Measurements from ENCODE around the gene ZNF319. TPM values are rescaled to one million over a fixed set of nuclear protein-coding genes. Genes with fewer than 3 reads are reported as not detected.

Gene ZNF319
- total RNA-seq, 2 experiments from 2014 or later = 5.6 to 7.0 TPM

GRCh38 chr16:57987441-57988177 lies 12.9 kb downstream of the ZNF319 start:
- ATAC-seq (no peak), DNase-seq (no peak)
- H3K4me1 Mint-ChIP-seq (ENCODE audit: low read depth) = peaks cover 5% of the 10 kb centered on the region
- intact Hi-C loops (cut with micrococcal nuclease) = no loop called here
- no peaks in the 10 kb centered on the region for H3K9me3 Mint-ChIP-seq
- no peaks in the 10 kb centered on the region for H3K27me3 Mint-ChIP-seq
- ChIA-PET CTCF (interaction anchor here (1.0 to 2.3 kb wide), 2 partner anchors 12 to 81 kb away, joined by 3 to 6 read pairs; no protein-coding TSS in a partner anchor), POLR2A (interaction anchor here (0.6 kb wide), 1 partner anchor 1378 kb away, joined by 4 read pairs; no protein-coding TSS in a partner anchor)
- H3K27ac Mint-ChIP-seq = no peak overlapping the region
- no peak for TF ChIP-seq CTCF (IDR thresholded peaks at IDR 0.05)
- H3K36me3 Mint-ChIP-seq (ENCODE audit: low read depth) = no peaks in the 10 kb centered on the region
- no peak overlapping the region for H3K4me3 Mint-ChIP-seq

- ChIA-PET CTCF (interaction anchor here (2.3 kb wide), 1 partner anchor 14 kb away, joined by 6 read pairs; no protein-coding TSS in a partner anchor), POLR2A (no interaction called here)
- intact Hi-C loops (cut with micrococcal nuclease) = no loop called here
- peaks cover 5% of the 10 kb centered on the region for H3K4me1 Mint-ChIP-seq (ENCODE audit: low read depth)
- no peak overlapping the region for H3K27ac Mint-ChIP-seq
- TF ChIP-seq CTCF (IDR thresholded peaks at IDR 0.05) = no peak
- no peak for DNase-seq
- no peak for ATAC-seq
- H3K27me3 Mint-ChIP-seq = no peaks in the 10 kb centered on the region
- no peaks in the 10 kb centered on the region for H3K36me3 Mint-ChIP-seq (ENCODE audit: low read depth)
- H3K9me3 Mint-ChIP-seq = no peaks in the 10 kb centered on the region
- peak overlapping the region; percentile 83 for H3K4me3 Mint-ChIP-seq
Measured at GRCh38 chr16:57986196-57986595, 14.3 kb downstream of the ZNF319 start.

GRCh38 chr16:57985204-57986181 lies 15.0 kb downstream of the ZNF319 start:
- intact Hi-C loops (cut with micrococcal nuclease) = no loop called here
- Mint-ChIP-seq H3K4me1 (ENCODE audit: low read depth) (peaks cover 5% of the 10 kb centered on the region), H3K9me3 (no peaks in the 10 kb centered on the region), H3K4me3 (peak overlapping the region; percentile 83), H3K27me3 (no peaks in the 10 kb centered on the region), H3K27ac (peak overlapping the region; percentile 42), H3K36me3 (ENCODE audit: low read depth) (no peaks in the 10 kb centered on the region)
- ChIA-PET CTCF (interaction anchor here (1.3 to 2.3 kb wide), 2 partner anchors 14 to 87 kb away, joined by 3 to 6 read pairs; no protein-coding TSS in a partner anchor), POLR2A (no interaction called here)
- no peak for TF ChIP-seq CTCF (IDR thresholded peaks at IDR 0.05)
- ATAC-seq (peak; percentile 57), DNase-seq (no peak)

- Mint-ChIP-seq H3K9me3 (no peaks in the 10 kb centered on the region), H3K4me3 (peak overlapping the region; percentile 83), H3K27me3 (no peaks in the 10 kb centered on the region), H3K4me1 (ENCODE audit: low read depth) (peaks cover 5% of the 10 kb centered on the region), H3K36me3 (ENCODE audit: low read depth) (no peaks in the 10 kb centered on the region), H3K27ac (peak overlapping the region; percentile 42)
- ChIA-PET CTCF (interaction anchor here (1.3 to 1.4 kb wide), 2 partner anchors 15 to 86 kb away, joined by 3 to 4 read pairs; no protein-coding TSS in a partner anchor), POLR2A (no interaction called here)
- no peak for TF ChIP-seq CTCF (IDR thresholded peaks at IDR 0.05)
- ATAC-seq (peak; percentile 99), DNase-seq (peak; percentile 94)
- intact Hi-C loops (cut with micrococcal nuclease) = no loop called here
Measured at GRCh38 chr16:57984443-57985203, 15.8 kb downstream of the ZNF319 start.
